H1 (cell line): ENCODE results near the gene MATR3. TPM values are rescaled to one million over a fixed set of nuclear protein-coding genes. Genes with fewer than 3 reads are reported as not detected.
A peak's percentile ranks its signal among the peaks of the same experiment; 100 is the strongest.

Experiments
- CTCF ChIA-PET: fragments of 300-600 bp; sonication (Branson Sonifier 250); formaldehyde crosslinking; loops from one replicate; lab custom pipeline; 2021; ENCODE audit not compliant: partially characterized antibody; lab: Charles Lee
- POLR2A ChIA-PET: fragments of 300-600 bp; sonication (Branson Sonifier 250); formaldehyde crosslinking; loops from one replicate; lab custom pipeline; 2021; ENCODE audit warnings: inconsistent platforms; ENCODE audit not compliant: partially characterized antibody; lab: Charles Lee
- DNase-seq, 2 experiments: peaks; one replicate each; pipeline versions ENCODE4 v3.0.0 to v3.0.0-alpha.2; 2010 to 2022; ENCODE audit warnings: low spot score in 2 of 2, low read depth in 1 of 2, mixed read lengths in 1 of 2
- FAIRE-seq: peaks from 2 replicates; lab custom pipeline; 2011; peaks lifted over from hg19 to GRCh38; lab: Jason Lieb, UNC
- H2AFZ ChIP-seq: 2 replicates; pipeline ENCODE4 v1.8.1; 2012; ENCODE audit warnings: low read length, inconsistent platforms
- H2AK5ac ChIP-seq: 2 replicates; pipeline ENCODE4 v1.6.1; 2013; ENCODE audit warnings: low read depth, low read length
- H2BK120ac ChIP-seq: replicated peaks from 2 replicates; pipeline ENCODE3; 2013; ENCODE audit warnings: low read depth, low read length, inconsistent platforms
- H2BK12ac ChIP-seq: 2 replicates; pipeline ENCODE4 v1.6.1; 2013; ENCODE audit warnings: low read depth, low read length
- H2BK15ac ChIP-seq: 2 replicates; pipeline ENCODE4 v1.6.1; 2013; ENCODE audit warnings: low read length
- H2BK20ac ChIP-seq: 2 replicates; pipeline ENCODE4 v1.6.1; 2013; ENCODE audit warnings: low read length
- H2BK5ac ChIP-seq: 2 replicates; pipeline ENCODE4 v1.6.1; 2013; ENCODE audit warnings: low read depth, low read length
- H3K14ac ChIP-seq: 2 replicates; pipeline ENCODE4 v1.6.1; 2013; ENCODE audit warnings: inconsistent platforms; ENCODE audit not compliant: insufficient read length
- H3K18ac ChIP-seq: 2 replicates; pipeline ENCODE4 v1.6.1; 2013; ENCODE audit warnings: low read length; ENCODE audit errors: extremely low read depth
- H3K23ac ChIP-seq: 2 replicates; pipeline ENCODE4 v1.6.1; 2013; ENCODE audit warnings: inconsistent platforms; ENCODE audit not compliant: insufficient read length
- H3K23me2 ChIP-seq: 2 replicates; pipeline ENCODE4 v1.6.1; 2013; ENCODE audit warnings: low read depth, low read length
- H3K27ac ChIP-seq: 2 replicates; pipeline ENCODE4 v1.6.1; 2011; ENCODE audit warnings: low read depth, low read length, inconsistent platforms
- H3K27me3 ChIP-seq, 4 experiments: replicated peaks in 1 of 4; 1 replicate in 1 of 4; 2 replicates in 3 of 4; pipeline versions ENCODE4 v1.6.1 to v1.8.1; 2011 to 2013; ENCODE audit warnings: low read length in 3 of 4, mild to moderate bottlenecking in 3 of 4, inconsistent platforms in 2 of 4, mixed read lengths in 2 of 4, moderate library complexity in 1 of 4; ENCODE audit not compliant: control insufficient read depth in 3 of 4, insufficient read depth in 3 of 4; ENCODE audit errors: extremely low read depth in 1 of 4
- H3K36me3 ChIP-seq, 4 experiments: 2 replicates each; pipeline versions ENCODE4 v1.6.1 to v1.8.1; 2011 to 2013; ENCODE audit warnings: mild to moderate bottlenecking in 4 of 4, low read length in 3 of 4, moderate library complexity in 2 of 4, control low read depth in 1 of 4, inconsistent platforms in 1 of 4; ENCODE audit not compliant: insufficient read depth in 4 of 4, control insufficient read depth in 2 of 4
- H3K4ac ChIP-seq: replicated peaks from 2 replicates; pipeline ENCODE3; 2013; ENCODE audit warnings: low read length, low read depth, mixed read lengths, inconsistent platforms; ENCODE audit not compliant: insufficient read length
- H3K4me1 ChIP-seq, 4 experiments: replicated peaks in 1 of 4; 1 replicate in 1 of 4; 2 replicates in 3 of 4; pipeline versions ENCODE4 v1.6.1 to v1.8.1; 2011 to 2013; ENCODE audit warnings: low read length in 3 of 4, inconsistent platforms in 2 of 4, mixed read lengths in 1 of 4; ENCODE audit not compliant: insufficient read depth in 4 of 4, control insufficient read depth in 3 of 4
- H3K4me2 ChIP-seq, 2 experiments: 2 replicates each; pipeline versions ENCODE4 v1.6.1 to v1.8.1; 2011 to 2013; ENCODE audit warnings: low read depth in 2 of 2, low read length in 2 of 2, control low read depth in 1 of 2, inconsistent platforms in 1 of 2, mild to moderate bottlenecking in 1 of 2; ENCODE audit not compliant: insufficient read depth in 1 of 2
- H3K4me3 ChIP-seq, 4 experiments: fragments of 200-600, 300-600 bp in 1 of 4; sonication (generic), shearing (Covaris generic), sonication (Bioruptor Twin) in 1 of 4; 2 replicates each; pipeline versions ENCODE4 v1.5.1 to v1.8.1; 2011 to 2016; ENCODE audit warnings: low read length in 4 of 4, low read depth in 3 of 4, control low read depth in 2 of 4, inconsistent platforms in 2 of 4, mild to moderate bottlenecking in 2 of 4, mixed read lengths in 1 of 4, moderate library complexity in 1 of 4; ENCODE audit not compliant: insufficient read depth in 2 of 4; ENCODE audit errors: extremely low read depth in 1 of 4
- H3K56ac ChIP-seq: replicated peaks from 2 replicates; pipeline ENCODE3; 2013; ENCODE audit warnings: low read depth, mild to moderate bottlenecking, mixed read lengths, low read length, inconsistent platforms; ENCODE audit not compliant: insufficient read length
- H3K79me1 ChIP-seq: 2 replicates; pipeline ENCODE4 v1.6.1; 2013; ENCODE audit warnings: low read depth, low read length, control low read depth
- H3K79me2 ChIP-seq, 2 experiments: 2 replicates each; pipeline versions ENCODE4 v1.6.1 to v1.8.1; 2012 to 2013; ENCODE audit warnings: low read length in 2 of 2, mild to moderate bottlenecking in 2 of 2, inconsistent platforms in 1 of 2; ENCODE audit not compliant: insufficient read depth in 2 of 2, control insufficient read depth in 1 of 2
- H3K9ac ChIP-seq, 4 experiments: replicated peaks in 1 of 4; 1 replicate in 1 of 4; 2 replicates in 3 of 4; pipeline versions ENCODE4 v1.6.1 to v1.8.1; 2011 to 2013; ENCODE audit warnings: low read depth in 3 of 4, low read length in 3 of 4, control low read depth in 2 of 4, mild to moderate bottlenecking in 2 of 4, moderate library complexity in 2 of 4, inconsistent platforms in 1 of 4; ENCODE audit errors: extremely low read depth in 1 of 4
- H3K9me3 ChIP-seq, 2 experiments: 2 replicates each; pipeline versions ENCODE4 v1.6.1 to v1.8.1; 2012 to 2013; ENCODE audit warnings: mild to moderate bottlenecking in 2 of 2, moderate library complexity in 2 of 2, control low read depth in 1 of 2, inconsistent platforms in 1 of 2, low read depth in 1 of 2, low read length in 1 of 2, mixed read lengths in 1 of 2; ENCODE audit not compliant: insufficient read depth in 2 of 2
- H4K20me1 ChIP-seq, 2 experiments: replicated peaks in 1 of 2; 2 replicates each; pipeline versions ENCODE3 to v1.8.1; 2011 to 2013; ENCODE audit warnings: inconsistent platforms in 2 of 2, low read length in 2 of 2, mild to moderate bottlenecking in 1 of 2; ENCODE audit not compliant: insufficient read depth in 2 of 2, control insufficient read depth in 1 of 2
- H4K5ac ChIP-seq: 2 replicates; pipeline ENCODE4 v1.6.1; 2013; ENCODE audit warnings: low read length, low read depth, mixed read lengths, inconsistent platforms; ENCODE audit not compliant: insufficient read length
- H4K8ac ChIP-seq: 2 replicates; pipeline ENCODE4 v1.8.0; 2013; ENCODE audit warnings: mild to moderate bottlenecking, moderate library complexity, low read length, inconsistent platforms; ENCODE audit not compliant: insufficient read depth; ENCODE audit errors: extremely low read depth
- H4K91ac ChIP-seq: replicated peaks from 2 replicates; pipeline ENCODE3; 2013; ENCODE audit warnings: low read length, mixed read lengths, inconsistent platforms; ENCODE audit not compliant: insufficient read length
- CTCF ChIP-seq, 3 experiments: IDR thresholded peaks; 1 replicate in 2 of 3; 2 replicates in 1 of 3; pipeline versions ENCODE4 v1.5.1 to v1.6.1; 2011; ENCODE audit warnings: low read length in 3 of 3, mild to moderate bottlenecking in 3 of 3, inconsistent platforms in 2 of 3, low read depth in 1 of 3, moderate library complexity in 1 of 3; ENCODE audit not compliant: insufficient read depth in 1 of 3; ENCODE audit errors: control extremely low read depth in 1 of 3
- RAD21 ChIP-seq, 2 experiments: IDR thresholded peaks in 1 of 2; conservative IDR thresholded peaks in 1 of 2; 2 replicates each; pipeline ENCODE4 v1.6.1; 2011; ENCODE audit warnings: low read depth in 2 of 2, low read length in 2 of 2, improper control_type of control experiment in 1 of 2, inconsistent platforms in 1 of 2, mild to moderate bottlenecking in 1 of 2, moderate library complexity in 1 of 2
- USF2 ChIP-seq: IDR thresholded peaks from 2 replicates; pipeline ENCODE4 v1.6.1; 2011; ENCODE audit warnings: low read length, improper control_type of control experiment
- WGBS, 2 experiments: shearing (Covaris generic) in 1 of 2; methylation state at CpG; one replicate each; pipeline versions ENCODE4 v1.1.6 to v1.1.7; 2013 to 2015; ENCODE audit warnings: low lambda C conversion rate in 2 of 2, mixed read lengths in 2 of 2, inconsistent platforms in 1 of 2, low coverage in 1 of 2, missing lambda C conversion rate in 1 of 2; ENCODE audit not compliant: insufficient replicate concordance in 2 of 2, insufficient coverage in 1 of 2, insufficient read length in 1 of 2; ENCODE audit errors: extremely low coverage in 1 of 2, missing lambda C conversion rate in 1 of 2; 5-methylcytosine and 5-hydroxymethylcytosine counted together
- polyA plus RNA-seq, 7 experiments: library from polyadenylated mRNA; depleted of rRNA in 3 of 7; stranded (reverse) in 5 of 7; unstranded in 2 of 7; fragments of >200 nt in 5 of 7; fragments of 200-250 nt in 2 of 7; gene quantifications; 1 replicate in 5 of 7; 2 replicates in 1 of 7; 4 replicates in 1 of 7; pipeline versions ENCODE4 v1.2.1 to v1.2.3, GENCODE V29; 2011 to 2013; ENCODE audit warnings: missing spikeins in 2 of 7, mixed read lengths in 2 of 7
- total RNA-seq: library from RNA; stranded (reverse); fragmentation: NEBNext Ultra II Directional; extraction: Animal tissue kit (Norgen Biotek cat#: 25700); gene quantifications from 2 replicates; pipeline ENCODE4 v1.2.1, GENCODE V29; 2021

Gene MATR3
- total and polyA plus RNA-seq, 2 of the 8 experiments (the other 6 are each of a cell fraction or from before 2014, with no cell fraction given) = 116 to 389 TPM

DNA sequence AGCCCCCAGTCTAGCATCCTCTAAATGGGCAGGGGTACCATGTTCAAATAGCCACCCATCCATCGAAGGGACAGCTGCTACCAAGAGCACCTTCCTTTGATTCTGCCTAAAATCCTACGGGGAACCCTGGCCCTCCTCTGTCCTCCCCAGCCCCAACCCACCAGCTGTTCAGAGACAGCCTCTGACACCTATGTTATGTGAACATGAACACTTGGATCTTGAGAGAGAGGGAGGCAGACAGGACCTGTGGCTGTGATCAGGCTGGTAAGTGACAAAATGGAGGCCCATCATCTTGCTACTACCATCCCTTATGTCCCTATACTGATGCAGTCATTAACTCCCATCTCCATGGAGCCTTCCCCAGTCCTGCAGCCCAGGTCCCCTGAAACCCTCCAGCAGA, 81.4 kb downstream of the MATR3 start:
- peak in 1 of 2 experiments; percentile 6; a peak in 1 of 4 replicates for TF ChIP-seq RAD21 (IDR thresholded peaks at IDR 0.05 in 1 of 2, conservative IDR thresholded peaks at IDR 0.05 in 1 of 2; ENCODE audit: low read depth in 2 of 2, low read length in 2 of 2)
- no peak for TF ChIP-seq USF2
- TF ChIP-seq CTCF (IDR thresholded peaks at IDR 0.05; ENCODE audit: control extremely low read depth in 1 of 3, insufficient read depth in 1 of 3, low read depth in 1 of 3, low read length in 3 of 3) = peak in 1 of 3 experiments; percentile 22; a peak in 1 of 4 replicates
- Histone ChIP-seq H3K4me2 (no peak overlapping the region), H3K14ac (no peak overlapping the region), H2BK5ac (no peak overlapping the region), H4K8ac (no peak overlapping the region), H3K79me1 (peaks cover 2% of the 10 kb centered on the region; the same call in 1 of the 2 replicates), H3K9ac (no peak overlapping the region), H3K23ac (no peak overlapping the region), H3K4me1 (peaks cover 0 to 8% (median 0%) of the 10 kb centered on the region in 4 experiments; a peak in 2 of 7 replicates), H2BK20ac (no peak overlapping the region), H3K4me3 (no peak overlapping the region), H2BK12ac (no peak overlapping the region), H4K5ac (no peak overlapping the region), H2BK120ac (no peak overlapping the region), H3K23me2 (no peaks in the 10 kb centered on the region), H2AFZ (no peak overlapping the region), H3K4ac (no peak overlapping the region), H4K91ac (no peak overlapping the region), H3K36me3 (peaks cover 0 to 18% (median 8%) of the 10 kb centered on the region in 4 experiments; a peak in 4 of 8 replicates), H3K18ac (no peak overlapping the region), H3K27ac (no peak overlapping the region), H2AK5ac (no peak overlapping the region), H4K20me1 (peaks cover 2 to 3% of the 10 kb centered on the region in 2 experiments), H3K56ac (no peak overlapping the region), H3K27me3 (no peaks in the 10 kb centered on the region), H3K9me3 (no peaks in the 10 kb centered on the region), H2BK15ac (no peak overlapping the region), H3K79me2 (no peaks in the 10 kb centered on the region)
- POLR2A ChIA-PET = interaction anchor here (0.9 to 3.9 kb wide), 10 partner anchors 12 to 81 kb away, joined by 3 to 16 read pairs (median 6); partner anchors contain the start of genes MATR3, MZB1 and PAIP2
- CTCF ChIA-PET = interaction anchor here (0.7 to 1.3 kb wide), 5 partner anchors 13 to 33 kb away, joined by 3 to 4 read pairs (median 3); partner anchors contain the start of gene MZB1
- WGBS, 2 experiments = 86% methylated on average over 2 of the region's 2 CpGs; no CpG with 5 or more reads in 1 of the 2 experiments
- no peak for DNase-seq
- FAIRE-seq = no peak
